ENCODE data around the gene FKBP10. TPM values are rescaled to one million over a fixed set of nuclear protein-coding genes. Genes with fewer than 3 reads are reported as not detected.

FKBP10 gene
- total RNA-seq, 2 donors from 2014 or later, result 0.64 to 0.74 TPM

- Mint-ChIP-seq H3K4me1 (ENCODE audit: low read depth in 2 of 2) (peaks cover 13 to 20% of the 10 kb centered on the region in 2 donors), H3K36me3 (no peaks in the 10 kb centered on the region), H3K27me3 (no peaks in the 10 kb centered on the region), H3K27ac (no peak overlapping the region), H3K4me3 (peak overlapping the region; percentile 93), H3K9me3 (no peaks in the 10 kb centered on the region)
- no peak for DNase-seq (ENCODE audit: low spot score)
- ATAC-seq, result peak in 1 of 2 donors; percentile 15
Observed at GRCh38 chr17:41810659-41811548, 1.9 kb upstream of the FKBP10 start.

- peak within 1 kb of the TSS; percentile 93 for H3K4me3 Mint-ChIP-seq
- H3K4me1 Mint-ChIP-seq (ENCODE audit: low read depth in 2 of 2), result peaks cover 13 to 20% of the 10 kb centered on the region in 2 donors
- H3K27me3 Mint-ChIP-seq, result no peaks in the 10 kb centered on the region
- H3K27ac Mint-ChIP-seq, result peak within 1 kb of the TSS; percentile 33 to 89
- ATAC-seq (peak; percentile 89 to 92), DNase-seq (ENCODE audit: low spot score) (peak; percentile 84)
- no peaks in the 10 kb centered on the region for H3K36me3 Mint-ChIP-seq
- H3K9me3 Mint-ChIP-seq, result no peaks in the 10 kb centered on the region
Observed at GRCh38 chr17:41811549-41812380, 1.0 kb upstream of the FKBP10 start, which contains the start of gene P3H4. P3H4 (minus strand) TSS chr17:41811949; CDS start chr17:41811915, 34 bp downstream.

GRCh38 chr17:41813152-41813680, 412 bp downstream of the FKBP10 start:
- DNase-seq (ENCODE audit: low spot score) (no peak), ATAC-seq (no peak)
- no peaks in the 10 kb centered on the region for H3K9me3 Mint-ChIP-seq
- peaks cover 13 to 20% of the 10 kb centered on the region in 2 donors for H3K4me1 Mint-ChIP-seq (ENCODE audit: low read depth in 2 of 2)
- no peaks in the 10 kb centered on the region for H3K27me3 Mint-ChIP-seq
- peak overlapping the region; percentile 74 for H3K4me3 Mint-ChIP-seq
- no peaks in the 10 kb centered on the region for H3K36me3 Mint-ChIP-seq
- peak overlapping the region; percentile 18 to 21 for H3K27ac Mint-ChIP-seq

- no peak for ATAC-seq
- Mint-ChIP-seq H3K4me1 (ENCODE audit: low read depth in 2 of 2) (peaks cover 13 to 20% of the 10 kb centered on the region in 2 donors), H3K4me3 (peak overlapping the region; percentile 74), H3K36me3 (no peaks in the 10 kb centered on the region), H3K27me3 (no peaks in the 10 kb centered on the region), H3K9me3 (no peaks in the 10 kb centered on the region), H3K27ac (peak overlapping the region; percentile 18 to 21)
- DNase-seq (ENCODE audit: low spot score), result no peak
Observed at GRCh38 chr17:41813699-41814124, 908 bp downstream of the FKBP10 start.

- H3K27ac Mint-ChIP-seq, result no peak overlapping the region
- H3K9me3 Mint-ChIP-seq, result no peaks in the 10 kb centered on the region
- H3K36me3 Mint-ChIP-seq, result no peaks in the 10 kb centered on the region
- H3K4me3 Mint-ChIP-seq, result no peak overlapping the region
- DNase-seq (ENCODE audit: low spot score), result no peak
- peaks cover 13 to 20% of the 10 kb centered on the region in 2 donors for H3K4me1 Mint-ChIP-seq (ENCODE audit: low read depth in 2 of 2)
- no peak for ATAC-seq
- H3K27me3 Mint-ChIP-seq, result no peaks in the 10 kb centered on the region
Observed at GRCh38 chr17:41814195-41814594, 1.4 kb downstream of the FKBP10 start.

GRCh38 chr17:41816637-41817320, 4.0 kb downstream of the FKBP10 start:
- Mint-ChIP-seq H3K36me3 (no peaks in the 10 kb centered on the region), H3K9me3 (no peaks in the 10 kb centered on the region), H3K4me3 (no peak overlapping the region), H3K27ac (no peak overlapping the region), H3K4me1 (ENCODE audit: low read depth in 2 of 2) (peaks cover 6% of the 10 kb centered on the region in 2 donors), H3K27me3 (no peaks in the 10 kb centered on the region)
- ATAC-seq (no peak), DNase-seq (ENCODE audit: low spot score) (no peak)

- no peaks in the 10 kb centered on the region for H3K36me3 Mint-ChIP-seq
- H3K4me1 Mint-ChIP-seq (ENCODE audit: low read depth in 2 of 2), result no peaks in the 10 kb centered on the region
- ATAC-seq (no peak), DNase-seq (ENCODE audit: low spot score) (no peak)
- no peak overlapping the region for H3K27ac Mint-ChIP-seq
- H3K27me3 Mint-ChIP-seq, result no peaks in the 10 kb centered on the region
- H3K4me3 Mint-ChIP-seq, result no peak overlapping the region
- no peaks in the 10 kb centered on the region for H3K9me3 Mint-ChIP-seq
Observed at GRCh38 chr17:41818024-41818423, 5.2 kb downstream of the FKBP10 start.

- H3K4me3 Mint-ChIP-seq, result no peak overlapping the region
- H3K36me3 Mint-ChIP-seq, result no peaks in the 10 kb centered on the region
- H3K27ac Mint-ChIP-seq, result no peak overlapping the region
- DNase-seq (ENCODE audit: low spot score) (no peak), ATAC-seq (peak in 1 of 2 donors; percentile 18)
- H3K27me3 Mint-ChIP-seq, result no peaks in the 10 kb centered on the region
- no peaks in the 10 kb centered on the region for H3K4me1 Mint-ChIP-seq (ENCODE audit: low read depth in 2 of 2)
- no peaks in the 10 kb centered on the region for H3K9me3 Mint-ChIP-seq
Observed at GRCh38 chr17:41821776-41822175, 9.0 kb downstream of the FKBP10 start.

- Mint-ChIP-seq H3K36me3 (no peaks in the 10 kb centered on the region), H3K4me1 (ENCODE audit: low read depth in 2 of 2) (no peaks in the 10 kb centered on the region), H3K9me3 (no peaks in the 10 kb centered on the region), H3K27ac (no peak overlapping the region), H3K27me3 (no peaks in the 10 kb centered on the region), H3K4me3 (no peak overlapping the region)
- ATAC-seq, result peak in 1 of 2 donors; percentile 5
- no peak for DNase-seq (ENCODE audit: low spot score)
Observed at GRCh38 chr17:41822216-41823140, 9.7 kb downstream of the FKBP10 start.

GRCh38 chr17:41823141-41823524, 10.3 kb downstream of the FKBP10 start:
- Mint-ChIP-seq H3K27ac (no peak overlapping the region), H3K9me3 (no peaks in the 10 kb centered on the region), H3K27me3 (no peaks in the 10 kb centered on the region), H3K4me1 (ENCODE audit: low read depth in 2 of 2) (no peaks in the 10 kb centered on the region), H3K4me3 (no peak overlapping the region), H3K36me3 (no peaks in the 10 kb centered on the region)
- ATAC-seq (no peak), DNase-seq (ENCODE audit: low spot score) (no peak)

GRCh38 chr17:41823580-41823979, 10.8 kb downstream of the FKBP10 start:
- Mint-ChIP-seq H3K4me3 (no peak overlapping the region), H3K27me3 (no peaks in the 10 kb centered on the region), H3K9me3 (no peaks in the 10 kb centered on the region), H3K4me1 (ENCODE audit: low read depth in 2 of 2) (no peaks in the 10 kb centered on the region), H3K36me3 (no peaks in the 10 kb centered on the region), H3K27ac (no peak overlapping the region)
- no peak for DNase-seq (ENCODE audit: low spot score)
- ATAC-seq, result no peak

GRCh38 chr17:41824086-41824485, 11.3 kb downstream of the FKBP10 start:
- ATAC-seq (no peak), DNase-seq (ENCODE audit: low spot score) (no peak)
- Mint-ChIP-seq H3K27me3 (no peaks in the 10 kb centered on the region), H3K4me1 (ENCODE audit: low read depth in 2 of 2) (no peaks in the 10 kb centered on the region), H3K9me3 (no peaks in the 10 kb centered on the region), H3K4me3 (no peak overlapping the region), H3K27ac (no peak overlapping the region), H3K36me3 (no peaks in the 10 kb centered on the region)
